Measurements from ENCODE around the gene SPINK6.

The SPINK6 gene

DNA sequence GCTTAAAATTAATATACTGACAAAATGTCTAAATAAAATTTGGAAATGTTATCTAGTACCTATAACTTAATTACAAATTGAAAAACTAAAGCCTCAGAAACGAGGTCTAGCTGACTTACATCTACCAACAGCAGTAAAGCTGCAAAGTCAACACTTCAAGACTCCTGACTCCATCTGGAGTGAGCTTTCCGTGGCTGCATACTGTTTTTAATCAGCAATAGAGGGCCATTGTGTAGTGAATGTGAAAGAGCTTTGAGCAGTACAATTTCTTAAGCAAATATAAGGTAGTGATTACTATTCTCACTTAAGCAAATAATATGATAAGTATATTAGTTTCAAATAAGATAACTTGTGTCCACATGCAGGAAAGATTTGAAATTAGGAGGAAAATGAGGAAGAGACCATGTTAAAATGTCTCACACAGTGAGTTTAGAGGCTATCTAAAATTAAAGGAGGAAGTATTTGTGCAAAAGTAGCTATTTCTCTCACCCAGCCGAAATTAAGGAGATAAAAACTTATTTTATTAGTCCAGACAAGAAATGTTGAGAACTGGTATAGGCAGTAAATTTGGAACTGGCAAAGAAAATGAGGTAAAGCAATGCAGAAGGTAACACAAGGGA, 6.4 kb downstream of the SPINK6 start:
- DNase-seq (ENCODE audit: low read depth, low spot score) = no peak

DNA sequence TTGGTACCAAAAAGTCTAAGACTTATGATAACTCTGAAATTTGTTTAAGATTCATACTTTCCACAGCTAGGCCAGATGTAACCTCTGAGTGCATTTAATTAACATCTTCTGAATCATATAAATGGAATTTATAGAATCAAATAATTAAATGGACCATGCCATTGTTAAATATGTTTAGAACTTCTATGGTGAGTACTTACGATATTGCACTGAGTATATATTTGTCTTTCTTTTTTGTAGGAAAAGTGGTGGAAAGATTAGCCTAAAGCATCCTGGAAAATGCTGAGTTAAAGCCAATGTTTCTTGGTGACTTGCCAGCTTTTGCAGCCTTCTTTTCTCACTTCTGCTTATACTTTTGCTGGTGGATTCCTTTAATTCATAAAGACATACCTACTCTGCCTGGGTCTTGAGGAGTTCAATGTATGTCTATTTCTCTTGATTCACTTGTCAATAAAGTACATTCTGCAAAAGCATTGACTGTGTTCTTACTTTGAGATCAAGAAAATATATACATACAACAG, 11.9 kb downstream of the SPINK6 start:
- DNase-seq (ENCODE audit: low read depth, low spot score) = no peak
- H3K4me3 ChIP-seq (ENCODE audit: low read length) = no peak overlapping the region

More for the DNA sequence above, 6.4 kb downstream of the SPINK6 start:
- no peak overlapping the region for H3K4me3 ChIP-seq (ENCODE audit: low read length)

DNA sequence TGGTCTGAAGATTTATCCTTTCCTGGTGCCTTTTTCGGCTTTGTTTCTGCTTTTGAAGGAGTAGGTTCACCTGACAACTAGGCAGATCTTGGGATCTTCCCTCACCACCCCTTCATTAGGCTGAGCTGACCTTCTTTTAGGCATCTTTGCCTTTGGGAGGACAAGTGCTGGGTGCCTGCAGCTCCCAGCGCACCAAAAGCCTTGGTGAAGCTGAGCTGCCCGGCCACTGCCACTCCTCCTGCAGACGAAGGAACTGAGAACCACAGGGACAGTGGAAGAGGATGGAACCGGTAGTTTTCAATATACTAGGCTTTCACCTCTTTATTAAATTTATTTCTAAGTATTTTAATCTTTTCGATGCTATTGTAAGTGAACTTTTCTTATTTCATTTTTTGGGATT, 18.7 kb downstream of the SPINK6 start:
- H3K4me3 ChIP-seq (ENCODE audit: low read length) = no peak overlapping the region
- DNase-seq (ENCODE audit: low read depth, low spot score) = no peak

DNA sequence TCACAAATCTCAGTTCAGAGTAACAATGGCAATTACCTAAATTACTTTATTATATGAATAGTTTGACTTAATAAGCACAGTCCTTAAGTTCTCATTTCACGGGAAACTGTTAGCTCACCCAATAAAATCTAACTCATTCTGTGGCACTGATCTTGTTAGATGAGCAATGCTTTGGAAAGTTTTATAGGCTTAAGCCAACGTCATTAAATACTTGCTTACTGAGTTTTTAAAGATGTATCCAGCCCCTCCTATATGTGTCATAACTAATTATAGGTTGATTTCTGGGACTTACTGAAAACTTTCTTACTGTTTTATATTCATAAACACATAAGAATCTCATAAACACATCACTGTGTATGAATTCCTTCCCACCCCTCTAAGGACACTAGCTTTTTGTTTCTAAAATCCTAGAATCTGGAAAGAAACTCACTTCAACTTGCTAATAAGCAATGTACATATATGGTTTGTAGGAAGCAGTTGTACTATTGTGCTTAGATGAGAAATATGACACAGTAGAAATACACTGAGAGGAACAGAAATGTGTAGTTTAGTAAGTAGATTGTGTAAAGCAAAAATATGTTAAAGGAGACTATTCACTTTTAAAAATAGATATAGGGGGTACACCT, 21.4 kb downstream of the SPINK6 start:
- no peak overlapping the region for H3K4me3 ChIP-seq (ENCODE audit: low read length)
- no peak for DNase-seq (ENCODE audit: low read depth, low spot score)

DNA sequence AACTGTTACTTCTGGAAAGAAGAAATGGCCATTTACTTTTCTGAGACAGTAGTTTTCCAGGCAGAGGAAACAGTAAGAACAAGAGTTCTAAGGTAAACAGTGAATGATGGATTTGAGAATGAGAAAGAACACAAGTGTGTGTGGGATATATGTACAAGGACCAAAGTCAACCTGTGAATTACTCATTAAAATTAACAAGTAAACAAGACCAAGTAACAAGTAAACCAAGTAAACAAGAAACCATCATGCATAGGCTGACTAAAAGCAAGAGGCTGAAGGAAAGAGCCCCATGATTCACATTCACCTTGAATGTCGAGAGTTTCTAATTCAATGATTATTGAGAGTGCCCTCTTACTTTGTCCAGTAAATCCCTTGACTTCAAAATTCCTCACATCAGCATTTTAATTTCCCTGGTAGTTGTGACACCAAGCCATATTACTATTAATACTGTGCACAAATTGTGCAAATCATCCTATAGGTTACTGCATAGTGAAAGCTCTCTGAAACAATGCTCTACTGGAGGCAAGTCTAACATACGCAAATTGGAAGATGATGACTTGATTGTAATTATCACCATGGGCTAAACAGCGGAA, 25.6 kb downstream of the SPINK6 start:
- DNase-seq (ENCODE audit: low read depth, low spot score) = no peak
- no peak overlapping the region for H3K4me3 ChIP-seq (ENCODE audit: low read length)

DNA sequence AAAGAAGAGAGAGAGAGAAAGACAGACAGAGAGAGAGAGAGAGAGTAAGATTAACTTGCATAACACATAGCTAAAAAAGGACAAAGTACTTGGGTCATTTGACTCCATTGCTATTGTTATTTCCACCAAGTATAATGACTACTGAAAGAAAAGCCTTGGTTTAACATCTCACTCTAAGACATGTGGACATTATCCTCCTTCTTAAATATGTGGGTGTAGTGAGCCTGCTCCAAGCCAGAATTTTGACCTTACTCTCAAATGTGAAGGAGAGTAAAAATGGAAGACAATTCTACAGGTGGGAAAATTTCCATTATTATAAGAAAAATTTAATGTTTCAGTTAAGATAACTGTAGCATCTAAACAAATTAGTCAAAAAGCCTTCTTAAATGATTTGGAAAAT, 27.0 kb downstream of the SPINK6 start:
- H3K4me3 ChIP-seq (ENCODE audit: low read length) = no peak overlapping the region
- no peak for DNase-seq (ENCODE audit: low read depth, low spot score)

DNA sequence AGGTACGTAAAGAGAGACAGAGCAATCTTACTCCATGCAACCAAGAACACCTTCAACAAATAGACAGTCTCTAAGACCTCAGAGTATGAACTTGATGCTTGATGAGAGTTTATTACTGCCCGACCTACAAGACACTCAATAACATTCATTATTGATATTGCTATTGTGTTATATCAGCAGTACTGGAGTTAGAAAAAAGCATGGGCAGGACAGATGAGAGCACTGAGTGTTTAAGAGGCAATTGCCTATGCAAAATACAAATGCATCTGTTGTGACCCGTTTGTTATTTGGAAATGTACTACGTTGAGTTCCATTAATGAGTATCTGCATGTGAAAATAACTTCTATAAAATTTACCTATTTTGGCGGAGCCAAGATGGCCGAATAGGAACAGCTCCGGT, 27.4 kb downstream of the SPINK6 start:
- DNase-seq (ENCODE audit: low read depth, low spot score) = no peak
- H3K4me3 ChIP-seq (ENCODE audit: low read length) = no peak overlapping the region

DNA sequence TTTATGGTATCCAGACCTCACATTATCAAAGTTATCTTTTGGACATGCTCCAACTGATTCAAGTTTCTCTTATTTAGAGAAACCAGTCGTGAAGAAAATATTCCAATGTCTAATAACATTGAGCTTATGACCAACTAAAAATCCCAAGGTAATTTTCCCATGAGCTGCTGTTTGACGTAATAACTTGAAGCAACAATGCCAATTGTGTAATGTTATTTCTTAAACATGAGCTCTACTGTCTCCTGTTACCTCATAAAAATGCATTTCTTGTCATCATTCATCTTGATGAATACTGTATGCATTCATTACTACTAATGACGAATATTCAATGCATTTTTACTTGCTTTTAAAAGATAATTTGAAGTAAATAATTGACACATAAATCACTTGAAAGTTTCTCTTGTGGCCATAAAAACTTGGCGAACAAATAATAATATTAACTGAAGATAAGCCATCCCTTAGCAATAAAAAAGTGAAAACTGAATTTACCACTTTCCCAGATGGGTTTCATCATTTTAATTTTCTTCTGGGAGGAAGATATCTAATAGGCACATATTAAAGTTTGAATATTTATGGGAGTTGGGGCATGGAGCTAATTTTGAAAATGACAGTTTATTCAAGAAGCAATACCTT, 35.1 kb downstream of the SPINK6 start:
- H3K4me3 ChIP-seq (ENCODE audit: low read length) = no peak overlapping the region

DNA sequence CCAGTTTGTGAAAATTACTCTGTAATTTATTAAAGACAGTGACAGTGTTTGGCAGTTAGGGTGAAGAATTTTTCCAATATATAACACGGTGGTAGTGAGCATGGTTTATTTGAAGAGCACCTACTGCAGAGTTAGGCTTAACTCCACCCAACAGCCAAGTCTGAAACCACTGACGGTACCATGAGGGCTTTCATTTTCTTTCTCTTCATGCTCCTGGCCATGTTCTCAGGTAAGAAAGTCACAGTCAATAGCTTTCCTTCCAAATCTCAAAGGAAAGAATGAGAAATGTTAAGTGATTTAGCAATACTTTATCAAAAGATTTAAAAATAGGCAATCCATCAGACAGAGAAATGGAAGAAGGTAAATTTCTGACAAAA, 35.6 kb downstream of the SPINK6 start, which contains the start of gene MARCOL:
MARCOL (plus strand) TSS at position 108 of the 377 bp plus-strand sequence; CDS start at position 181, 73 bp downstream.
- no peak for DNase-seq (ENCODE audit: low read depth, low spot score)
- H3K4me3 ChIP-seq (ENCODE audit: low read length) = no peak within 1 kb of the TSS

More for the DNA sequence above, 35.1 kb downstream of the SPINK6 start:
- DNase-seq (ENCODE audit: low read depth, low spot score) = no peak

DNA sequence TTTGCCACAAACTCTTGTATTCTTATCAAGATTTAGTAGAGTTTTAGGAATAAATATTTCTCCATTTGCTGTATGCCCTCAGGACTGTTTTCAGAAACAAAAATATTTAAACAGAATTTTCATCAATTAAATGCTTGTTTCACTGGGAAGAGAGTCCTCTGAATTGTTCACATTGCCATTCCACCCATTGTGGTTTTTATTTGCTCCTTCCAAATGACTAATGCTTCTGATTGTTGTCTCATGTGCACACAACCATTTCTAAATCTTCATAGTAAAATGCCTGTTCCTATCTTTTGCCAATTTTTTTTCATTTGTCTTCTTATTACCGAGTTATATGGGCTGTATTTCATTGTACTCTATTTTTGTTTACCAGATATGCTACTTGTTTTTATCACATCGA, 46.1 kb downstream of the SPINK6 start:
- no peak overlapping the region for H3K4me3 ChIP-seq (ENCODE audit: low read length)
- no peak for DNase-seq (ENCODE audit: low read depth, low spot score)

DNA sequence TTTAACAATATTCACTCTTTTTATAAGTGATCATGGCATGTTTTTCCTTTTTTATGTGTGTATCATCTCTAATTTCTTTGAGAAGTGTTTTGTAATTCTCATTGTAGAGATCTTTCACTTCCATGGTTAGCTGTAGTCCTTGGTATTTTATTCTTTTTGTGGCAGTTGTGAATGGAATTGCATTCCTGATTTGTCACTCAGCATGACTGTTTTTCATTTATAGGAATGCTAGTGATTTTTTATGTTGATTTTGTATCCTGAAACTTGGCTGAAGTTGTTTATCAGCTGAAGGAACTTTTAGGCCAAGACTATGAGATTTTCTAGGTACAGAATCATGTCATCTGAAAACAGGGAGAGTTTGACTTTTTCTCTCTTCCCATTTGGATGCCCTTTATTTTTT, 52.6 kb downstream of the SPINK6 start:
- no peak overlapping the region for H3K4me3 ChIP-seq (ENCODE audit: low read length)
- DNase-seq (ENCODE audit: low read depth, low spot score) = no peak

DNA sequence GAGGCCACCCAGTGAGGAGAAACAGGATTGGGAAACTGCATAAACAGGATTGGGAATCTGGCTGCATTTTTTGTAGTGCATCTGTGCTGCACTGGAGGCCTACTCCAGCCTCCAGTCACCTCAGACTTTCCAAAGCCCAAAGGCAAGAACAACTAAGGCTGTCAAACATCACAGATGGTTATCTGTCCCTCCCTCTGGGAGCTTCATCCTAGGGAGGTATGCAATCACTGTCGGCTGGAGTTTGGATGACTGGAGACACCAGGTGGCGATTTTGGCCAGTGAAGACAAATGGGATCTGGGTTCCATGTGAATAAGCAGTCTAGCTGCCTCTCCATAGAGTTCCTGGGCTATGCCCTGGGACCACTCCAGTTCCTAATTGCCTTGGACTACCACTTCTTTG, 56.4 kb downstream of the SPINK6 start:
- no peak for DNase-seq (ENCODE audit: low read depth, low spot score)
- no peak overlapping the region for H3K4me3 ChIP-seq (ENCODE audit: low read length)

DNA sequence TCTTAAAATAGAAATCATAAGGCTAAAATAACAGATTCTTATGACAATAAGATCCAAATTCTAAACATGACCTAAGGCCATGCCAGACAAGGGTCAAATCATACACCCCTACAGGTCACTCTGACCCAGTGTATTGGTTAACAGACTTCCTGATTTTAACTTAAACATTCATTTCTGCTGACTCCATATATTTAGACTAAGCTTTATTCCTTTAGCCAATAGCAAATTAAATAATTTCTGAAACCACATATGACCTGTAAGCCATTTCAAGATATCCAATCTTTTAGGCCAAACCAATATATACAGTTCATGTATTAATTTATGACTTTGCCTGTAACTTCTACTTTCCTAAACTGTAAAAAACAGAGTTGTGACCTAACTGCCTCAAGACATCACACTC, 58.4 kb downstream of the SPINK6 start:
- no peak overlapping the region for H3K4me3 ChIP-seq (ENCODE audit: low read length)
- no peak for DNase-seq (ENCODE audit: low read depth, low spot score)
